Left renal cortex interstitium (tissue), 4 donors: Measurements from ENCODE around the gene MPHOSPH8. TPM values are rescaled to one million over a fixed set of nuclear protein-coding genes. Genes with fewer than 3 reads are reported as not detected.
A peak's percentile ranks its signal among the peaks of the same experiment; 100 is the strongest.

Experiments used
- DNase-seq, 4 donors: peaks; one replicate each; pipeline ENCODE4 v3.0.0-alpha.2; 2013; ENCODE audit warnings: low read depth in 4 of 4, low spot score in 2 of 4, missing footprints in 1 of 4
- polyA plus RNA-seq, 4 donors: library from polyadenylated mRNA; unstranded; fragments of 120-200 nt; gene quantifications; one replicate each; pipeline ENCODE4 v1.2.1, GENCODE V29; 2013; ENCODE audit not compliant: insufficient read length in 4 of 4

MPHOSPH8 gene, protein sequence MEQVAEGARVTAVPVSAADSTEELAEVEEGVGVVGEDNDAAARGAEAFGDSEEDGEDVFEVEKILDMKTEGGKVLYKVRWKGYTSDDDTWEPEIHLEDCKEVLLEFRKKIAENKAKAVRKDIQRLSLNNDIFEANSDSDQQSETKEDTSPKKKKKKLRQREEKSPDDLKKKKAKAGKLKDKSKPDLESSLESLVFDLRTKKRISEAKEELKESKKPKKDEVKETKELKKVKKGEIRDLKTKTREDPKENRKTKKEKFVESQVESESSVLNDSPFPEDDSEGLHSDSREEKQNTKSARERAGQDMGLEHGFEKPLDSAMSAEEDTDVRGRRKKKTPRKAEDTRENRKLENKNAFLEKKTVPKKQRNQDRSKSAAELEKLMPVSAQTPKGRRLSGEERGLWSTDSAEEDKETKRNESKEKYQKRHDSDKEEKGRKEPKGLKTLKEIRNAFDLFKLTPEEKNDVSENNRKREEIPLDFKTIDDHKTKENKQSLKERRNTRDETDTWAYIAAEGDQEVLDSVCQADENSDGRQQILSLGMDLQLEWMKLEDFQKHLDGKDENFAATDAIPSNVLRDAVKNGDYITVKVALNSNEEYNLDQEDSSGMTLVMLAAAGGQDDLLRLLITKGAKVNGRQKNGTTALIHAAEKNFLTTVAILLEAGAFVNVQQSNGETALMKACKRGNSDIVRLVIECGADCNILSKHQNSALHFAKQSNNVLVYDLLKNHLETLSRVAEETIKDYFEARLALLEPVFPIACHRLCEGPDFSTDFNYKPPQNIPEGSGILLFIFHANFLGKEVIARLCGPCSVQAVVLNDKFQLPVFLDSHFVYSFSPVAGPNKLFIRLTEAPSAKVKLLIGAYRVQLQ
- polyA plus RNA-seq = 10 to 100 TPM; 50.4 to 89.3 (median 70.7) TPM

DNA sequence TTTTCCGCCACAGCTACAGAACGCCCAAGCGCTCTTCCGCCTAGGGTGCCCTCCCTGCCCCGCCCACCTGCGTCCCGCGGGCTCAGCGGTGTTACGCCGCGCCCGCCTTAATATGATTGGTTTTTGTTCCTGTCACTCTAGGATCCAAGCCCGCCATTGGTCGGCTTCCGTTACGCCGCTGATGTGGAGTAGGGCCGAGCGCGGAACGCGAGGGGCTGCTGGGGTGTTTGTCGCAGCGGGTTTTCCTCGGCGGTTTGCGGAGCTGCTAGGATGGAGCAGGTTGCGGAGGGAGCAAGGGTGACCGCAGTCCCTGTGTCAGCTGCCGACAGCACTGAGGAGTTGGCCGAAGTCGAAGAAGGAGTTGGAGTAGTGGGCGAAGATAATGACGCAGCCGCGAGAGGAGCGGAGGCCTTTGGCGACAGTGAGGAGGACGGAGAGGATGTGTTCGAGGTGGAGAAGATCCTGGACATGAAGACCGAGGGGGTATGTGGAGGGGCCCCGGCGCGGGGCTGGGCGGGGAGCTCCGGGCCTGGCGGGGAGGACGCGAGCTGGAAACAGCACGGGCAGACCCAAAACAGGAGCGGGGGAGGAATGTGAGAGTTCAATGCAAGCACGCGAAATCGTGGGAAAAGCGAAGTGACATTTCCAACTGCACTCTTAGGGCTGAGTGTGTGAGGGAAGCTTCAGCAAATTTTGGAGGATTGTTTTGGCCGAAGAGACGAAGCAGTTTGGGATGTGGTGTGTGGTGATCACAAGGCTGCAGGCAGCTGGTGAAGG is at the start of gene MPHOSPH8:
MPHOSPH8 (plus strand) TSS at position 181 of the 777 bp plus-strand sequence; CDS start at position 271, 90 bp downstream.
- DNase-seq = peak; percentile 85 to 97 (median 92)

DNA sequence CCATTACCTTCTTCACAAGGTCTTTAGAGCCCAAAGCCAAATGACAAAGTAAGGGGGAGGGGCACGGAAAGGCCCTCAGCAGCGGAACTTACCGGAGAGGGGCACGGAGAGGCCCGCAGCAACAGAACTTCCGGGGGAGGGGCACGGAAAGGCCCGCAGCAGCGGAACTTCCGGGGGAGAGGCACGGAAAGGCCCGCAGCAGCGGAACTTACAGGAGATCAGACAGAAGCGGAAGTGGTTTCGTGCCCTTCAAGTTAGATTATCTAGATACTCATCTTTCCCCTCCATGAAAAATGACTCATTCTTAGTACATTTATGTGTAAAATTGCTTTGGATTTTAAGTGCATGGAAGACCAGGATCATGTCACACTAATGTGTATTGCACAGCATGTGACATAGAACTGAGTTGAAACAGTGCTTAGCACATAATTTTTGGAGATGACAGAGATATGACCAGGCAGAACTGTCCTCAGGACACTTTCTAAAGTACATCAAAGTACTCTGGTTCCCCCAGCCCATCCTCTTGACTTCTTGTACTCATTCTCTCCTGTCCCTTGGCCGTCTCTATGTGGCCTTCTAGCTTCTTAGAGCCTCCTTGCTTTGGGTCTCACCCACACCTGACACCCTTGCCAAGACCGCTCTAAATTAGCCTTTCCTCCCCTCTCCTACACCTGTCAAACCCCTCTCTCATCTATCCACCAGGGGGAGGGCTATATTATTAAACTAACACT is 46.4 kb upstream of the MPHOSPH8 start:
- no peak for DNase-seq

DNA sequence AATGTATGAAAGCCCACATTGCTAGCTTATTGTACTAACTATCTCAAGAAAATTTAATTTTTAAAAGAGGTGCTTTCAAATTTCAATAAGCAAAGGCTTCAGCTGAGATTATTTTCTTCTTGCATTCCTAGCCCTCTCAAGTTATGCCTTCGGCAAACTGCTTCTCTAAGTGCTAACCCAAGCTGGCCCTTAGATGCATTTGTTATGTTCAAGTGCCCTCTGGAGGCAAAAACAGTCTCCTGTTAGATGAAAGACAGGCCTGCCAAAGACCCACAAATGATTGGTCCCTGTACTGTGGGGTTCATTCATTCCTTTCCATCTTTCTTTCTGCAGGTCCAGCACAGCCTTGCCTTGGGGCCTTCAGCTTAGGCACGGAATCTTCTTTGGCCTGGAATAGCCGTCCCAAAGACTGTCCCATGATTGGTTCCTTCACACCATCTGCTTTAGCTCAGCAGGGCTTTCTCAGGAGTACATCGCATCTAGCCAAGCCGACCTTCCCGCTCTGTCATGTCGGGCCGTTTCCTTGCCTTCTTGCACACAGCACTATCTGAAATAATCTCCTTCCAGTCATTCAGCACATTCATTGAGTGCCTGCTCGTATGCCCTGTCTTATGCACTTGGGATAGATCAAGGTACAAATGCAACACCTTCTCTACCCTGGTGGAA is 45.7 kb upstream of the MPHOSPH8 start:
- no peak for DNase-seq

DNA sequence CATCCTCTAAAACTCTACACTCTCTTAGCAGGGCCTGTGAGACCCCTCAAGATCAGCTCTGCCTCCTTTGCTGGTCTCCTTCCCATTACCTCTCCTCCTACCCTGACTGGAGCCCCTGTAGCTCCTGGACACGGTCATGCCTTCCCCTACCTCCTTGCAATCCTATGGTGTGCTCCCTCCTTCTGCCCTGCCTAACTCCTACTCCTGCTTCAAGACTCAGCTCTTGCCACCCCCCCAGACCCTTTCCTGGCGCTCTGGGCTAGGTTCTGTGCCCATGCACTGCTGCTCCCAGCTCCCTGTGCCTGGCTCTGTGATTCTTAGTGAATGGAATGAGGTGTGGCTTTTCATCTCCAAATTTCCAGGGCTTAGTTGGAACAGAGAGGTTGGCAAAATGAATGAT is 44.1 kb upstream of the MPHOSPH8 start:
- no peak for DNase-seq

DNA sequence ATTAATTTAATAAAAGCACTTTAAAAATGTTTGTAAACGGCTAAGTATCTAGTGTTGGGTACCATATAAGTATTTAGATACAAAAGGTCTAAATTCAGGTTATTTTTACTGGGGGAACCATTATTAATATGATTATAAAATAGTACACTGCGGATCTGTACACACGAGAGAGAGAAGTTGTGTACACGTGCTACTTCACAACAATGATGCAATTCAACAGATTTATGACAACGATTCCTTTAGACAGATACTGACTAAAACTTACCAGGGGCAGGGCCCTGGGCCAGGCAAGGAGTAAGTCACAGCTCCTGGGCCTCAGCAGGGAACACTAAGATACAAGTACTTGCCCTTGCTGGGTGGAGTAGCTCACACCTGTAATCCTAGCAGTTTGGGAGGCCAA is 43.0 kb upstream of the MPHOSPH8 start:
- DNase-seq = no peak

DNA sequence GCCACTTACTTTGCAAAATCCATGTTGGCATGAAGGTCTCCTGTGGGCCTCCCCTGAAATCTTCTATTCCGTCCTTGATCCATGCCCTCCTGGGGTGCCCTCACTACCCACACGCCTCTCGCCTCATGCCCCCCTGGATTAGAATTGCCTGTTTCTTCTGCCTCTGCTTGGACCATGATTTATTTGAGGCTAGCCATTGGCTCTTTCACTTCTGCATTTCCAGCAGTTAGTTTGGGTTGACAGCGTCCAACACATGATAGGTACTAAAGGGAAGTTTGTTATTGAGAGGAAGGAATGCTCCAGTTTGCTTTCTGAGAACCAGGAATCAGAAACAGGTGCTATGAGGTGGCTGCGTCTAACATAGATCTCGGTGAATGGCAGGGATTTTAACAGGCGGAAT is 41.6 kb upstream of the MPHOSPH8 start:
- no peak for DNase-seq

DNA sequence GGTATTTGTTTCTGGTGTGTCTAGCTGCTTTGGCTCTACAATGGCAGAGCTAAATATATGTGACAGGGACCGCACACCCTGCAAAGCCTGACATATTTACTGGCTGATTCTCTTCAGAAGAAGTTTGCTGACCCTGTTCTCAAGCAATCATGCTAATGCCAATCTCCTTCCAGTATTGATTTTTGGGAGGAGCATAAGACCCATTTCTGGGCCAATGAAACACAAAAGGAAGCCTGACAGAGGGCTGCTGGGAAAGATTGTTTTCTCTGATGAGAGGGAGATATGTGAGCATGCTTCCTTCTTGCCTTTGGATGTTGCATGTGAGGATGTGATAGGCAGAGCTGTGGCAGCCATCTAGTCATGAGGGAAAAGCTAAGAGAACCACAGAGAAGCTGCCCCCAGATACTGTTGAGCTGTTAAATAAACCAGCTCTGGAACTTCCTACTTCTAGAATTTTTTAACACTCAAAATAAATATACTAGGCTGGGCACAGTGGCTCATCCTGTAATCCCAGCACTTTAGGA is 40.7 kb upstream of the MPHOSPH8 start:
- no peak for DNase-seq

DNA sequence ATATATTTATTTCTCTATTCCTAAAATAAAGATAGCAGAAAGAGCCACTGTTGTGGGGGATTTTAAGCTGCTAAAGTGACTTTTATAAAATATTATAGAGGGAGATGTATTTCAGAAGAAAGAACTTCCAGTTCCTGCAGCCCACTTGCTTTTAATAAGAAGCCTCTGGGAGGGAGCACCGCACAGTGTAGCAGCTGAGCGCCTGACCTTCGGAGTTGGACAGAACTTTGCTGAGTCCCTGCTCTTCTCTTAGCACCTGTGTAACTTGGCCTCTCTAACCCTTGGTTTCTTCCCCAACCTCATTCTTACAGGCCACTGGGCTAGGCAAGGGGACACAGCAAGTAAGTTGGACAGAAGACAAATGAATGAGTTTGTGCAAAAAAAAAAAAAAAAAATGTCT is 37.4 kb upstream of the MPHOSPH8 start:
- DNase-seq = no peak

DNA sequence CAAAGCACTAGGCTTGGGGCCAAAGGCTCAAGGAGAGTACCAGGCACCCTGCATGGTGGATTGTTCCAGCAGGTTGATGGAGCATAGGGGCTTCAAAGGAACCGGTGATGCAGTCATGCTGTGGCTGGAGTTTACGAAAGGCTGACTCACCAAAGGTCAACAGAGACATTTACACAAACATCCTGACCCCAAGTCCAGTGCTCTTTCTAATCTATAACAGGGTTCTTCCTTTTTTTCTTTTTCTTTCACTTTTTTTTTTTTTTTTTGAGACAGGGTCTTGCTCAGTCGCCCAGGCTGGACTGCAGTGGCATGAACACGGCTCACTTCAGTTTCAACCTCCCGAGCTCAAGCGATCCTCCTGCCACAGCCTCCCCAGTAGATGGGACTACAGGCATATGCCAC is 36.5 kb upstream of the MPHOSPH8 start:
- DNase-seq = no peak

DNA sequence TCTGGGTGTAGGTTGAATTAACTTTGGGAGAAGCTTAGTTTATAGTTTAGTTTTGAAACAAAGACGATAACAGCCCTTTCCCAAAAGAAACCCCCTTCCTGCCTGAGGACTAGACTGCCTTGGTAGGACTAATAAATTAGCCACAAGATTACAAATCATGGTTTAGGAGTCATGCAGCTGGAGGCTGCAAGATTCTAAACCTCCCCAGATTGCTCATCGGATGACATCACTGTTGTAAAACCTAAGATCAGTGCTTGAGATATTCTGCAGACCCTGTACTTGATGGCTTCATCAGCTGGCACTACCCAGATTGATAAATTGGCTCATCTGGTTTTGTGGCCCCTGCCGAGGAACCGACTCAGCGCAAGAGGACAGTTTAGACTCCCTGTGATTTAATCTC is 35.9 kb upstream of the MPHOSPH8 start:
- no peak for DNase-seq

DNA sequence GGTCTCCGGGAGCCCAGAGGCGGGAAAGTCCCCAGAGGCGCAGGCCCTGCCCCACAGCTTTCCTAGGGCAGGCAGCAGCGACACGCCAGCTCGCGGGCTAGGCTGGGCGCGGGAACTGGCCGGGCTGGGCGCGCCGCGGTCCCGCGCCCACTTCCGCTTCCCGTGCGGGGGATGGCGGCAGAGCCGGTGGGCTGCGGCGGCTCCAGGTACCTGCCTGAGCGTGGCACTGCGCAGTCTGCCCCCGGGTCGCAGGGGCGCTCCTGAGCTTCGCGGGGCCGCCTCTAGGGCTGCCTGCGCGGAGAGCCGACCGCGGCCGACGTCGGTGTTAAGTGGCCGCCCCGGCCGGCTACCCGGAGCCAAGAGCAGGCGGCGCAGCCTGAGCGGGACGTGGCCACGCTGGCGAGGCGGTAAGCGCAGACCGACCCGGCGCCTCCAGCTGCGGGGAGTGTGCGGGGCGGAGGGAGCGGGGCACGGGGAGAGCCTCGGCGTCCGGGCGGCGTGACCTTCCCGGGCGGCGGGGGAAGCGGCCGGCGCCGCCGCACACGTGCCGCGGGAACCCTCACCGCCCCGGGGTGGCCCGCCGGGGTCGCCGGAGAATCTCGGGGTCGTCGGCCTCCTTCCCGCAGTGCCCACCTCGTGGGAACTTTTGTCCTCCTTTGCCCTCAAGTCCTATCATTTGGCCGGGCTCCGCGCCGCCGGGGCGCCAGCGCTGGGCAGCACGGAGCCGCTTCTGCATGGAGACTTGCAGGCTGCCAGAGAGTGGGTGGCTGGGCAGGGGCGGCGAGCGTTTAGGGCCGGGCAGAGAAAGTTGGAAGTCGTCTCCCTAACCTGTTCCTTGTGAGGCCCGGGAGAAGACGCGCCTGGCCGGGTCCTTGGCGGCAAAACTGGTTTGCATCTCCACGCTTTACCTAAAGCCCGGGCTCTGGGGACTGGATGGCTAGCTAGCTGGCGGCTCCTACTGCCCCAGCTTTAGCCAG is 31.4 kb upstream of the MPHOSPH8 start:
- DNase-seq = peak in 1 of 4 donors; percentile 32

DNA sequence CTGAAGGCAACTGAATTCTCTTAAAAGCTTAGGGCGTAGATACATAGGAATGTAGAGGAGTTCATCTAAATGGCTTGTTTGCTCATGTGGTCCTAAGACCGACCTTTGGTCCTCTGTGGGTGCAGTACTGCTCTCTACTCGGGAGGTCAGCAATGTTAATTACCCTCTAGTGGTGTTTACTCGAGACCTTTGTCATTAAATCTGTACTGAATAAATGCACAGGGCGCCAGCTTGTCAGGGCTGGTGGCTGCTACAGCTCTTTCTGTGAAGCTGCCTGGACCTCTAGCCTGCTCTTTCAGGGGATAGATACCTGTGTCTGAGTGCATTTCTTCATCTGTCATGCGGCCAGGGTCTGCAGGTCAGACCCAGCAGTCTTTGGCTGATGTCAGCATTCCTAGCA is 29.2 kb upstream of the MPHOSPH8 start:
- DNase-seq = no peak

DNA sequence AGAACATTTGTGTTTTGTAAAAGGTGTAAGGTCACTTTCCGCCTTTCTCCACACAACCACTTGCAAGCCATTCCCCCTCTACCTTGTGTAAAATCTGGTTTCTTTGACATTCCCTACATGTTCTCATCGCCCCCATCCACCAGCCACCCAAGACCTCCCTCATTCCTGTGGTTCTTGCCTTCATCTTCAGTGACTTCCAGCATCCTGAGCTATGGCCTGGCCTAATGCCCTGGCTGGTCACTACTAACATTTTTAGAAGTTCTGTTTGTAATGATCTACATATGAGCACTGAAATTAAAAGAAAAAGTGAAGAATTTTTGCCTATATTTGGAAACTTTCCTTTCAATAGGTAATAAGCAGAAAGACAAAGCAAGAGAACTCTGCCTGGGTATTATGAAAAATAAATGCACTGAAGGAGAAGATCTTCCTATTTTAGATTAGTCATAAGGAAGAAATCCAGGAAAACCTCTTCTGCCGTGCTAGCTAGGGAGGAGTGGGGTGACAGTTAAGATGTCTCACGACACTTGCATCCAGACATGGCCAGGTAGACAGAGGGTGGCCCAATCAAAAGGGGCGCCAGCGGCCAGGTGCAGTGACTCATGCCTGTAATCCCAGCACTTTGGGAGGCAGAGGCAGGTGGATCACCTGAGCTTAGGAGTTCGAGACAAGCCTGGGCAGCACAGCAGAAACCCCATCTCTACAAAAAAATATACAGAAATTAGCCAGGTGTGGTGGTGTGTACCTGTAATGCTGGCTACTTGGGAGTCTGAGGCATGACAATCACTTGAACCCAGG is 28.1 kb upstream of the MPHOSPH8 start:
- DNase-seq = no peak

DNA sequence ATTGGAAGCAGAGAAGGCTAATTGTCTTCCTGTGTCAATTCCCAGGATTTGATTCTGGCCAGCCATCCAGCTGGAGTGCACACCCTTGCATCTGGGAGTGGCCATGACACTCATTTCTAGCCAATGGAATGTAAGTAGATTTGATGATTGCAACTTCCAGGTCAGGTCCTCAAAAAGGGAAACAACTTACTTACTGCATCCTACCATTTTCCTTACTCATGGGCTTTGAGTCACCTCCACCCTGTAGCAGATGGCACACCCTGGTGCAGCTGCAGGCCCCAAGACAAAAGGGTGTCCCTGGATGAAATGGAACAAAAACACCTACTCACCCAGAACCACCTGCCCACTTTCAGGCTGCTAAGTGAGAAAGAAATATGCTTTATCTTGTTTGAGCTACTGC is 27.3 kb upstream of the MPHOSPH8 start:
- no peak for DNase-seq

DNA sequence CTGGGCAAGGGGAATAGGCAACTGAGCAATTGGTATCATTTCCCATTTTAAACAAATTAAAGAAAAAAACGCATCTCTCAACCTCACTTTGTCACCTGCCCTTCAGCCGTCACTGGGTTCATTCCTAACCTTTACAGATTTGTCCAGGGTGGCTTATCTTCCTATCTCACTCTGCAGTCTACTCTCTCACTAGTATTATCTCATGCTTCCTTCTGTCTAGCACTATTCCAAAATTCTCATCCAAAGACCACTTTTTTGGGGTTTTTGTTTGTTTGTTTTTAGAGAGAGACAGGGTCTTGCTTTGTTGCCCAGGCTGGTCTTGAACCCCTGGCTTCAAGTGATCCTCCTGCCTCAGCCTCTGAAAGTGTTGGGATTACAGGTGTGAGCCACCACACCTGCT is 26.7 kb upstream of the MPHOSPH8 start:
- DNase-seq = no peak

DNA sequence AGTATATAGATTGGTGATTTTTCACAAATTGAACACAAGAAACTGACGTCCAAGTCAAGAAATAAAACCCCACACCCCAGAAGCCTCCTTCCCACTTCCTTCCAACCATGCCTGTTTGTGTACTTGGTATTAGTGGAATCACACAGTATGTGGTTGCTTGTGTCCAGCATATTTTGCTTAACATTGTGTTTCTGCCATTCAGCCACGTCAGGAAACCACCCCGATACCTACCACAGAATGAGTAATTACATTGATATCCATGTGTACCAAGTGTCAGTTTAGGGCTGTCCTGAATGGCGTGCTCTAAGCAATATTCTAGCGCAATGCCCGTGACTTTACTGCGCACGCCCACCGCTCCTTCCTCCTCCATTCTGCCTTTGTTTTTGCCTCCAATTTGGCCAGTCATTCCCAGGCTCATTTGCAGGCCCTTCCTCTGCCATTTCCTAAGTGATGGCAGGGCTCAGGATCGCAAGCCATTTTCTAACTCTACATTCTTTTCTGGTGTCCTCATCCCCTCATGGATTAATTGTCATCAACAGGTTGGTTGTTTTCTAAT is 25.9 kb upstream of the MPHOSPH8 start:
- no peak for DNase-seq

DNA sequence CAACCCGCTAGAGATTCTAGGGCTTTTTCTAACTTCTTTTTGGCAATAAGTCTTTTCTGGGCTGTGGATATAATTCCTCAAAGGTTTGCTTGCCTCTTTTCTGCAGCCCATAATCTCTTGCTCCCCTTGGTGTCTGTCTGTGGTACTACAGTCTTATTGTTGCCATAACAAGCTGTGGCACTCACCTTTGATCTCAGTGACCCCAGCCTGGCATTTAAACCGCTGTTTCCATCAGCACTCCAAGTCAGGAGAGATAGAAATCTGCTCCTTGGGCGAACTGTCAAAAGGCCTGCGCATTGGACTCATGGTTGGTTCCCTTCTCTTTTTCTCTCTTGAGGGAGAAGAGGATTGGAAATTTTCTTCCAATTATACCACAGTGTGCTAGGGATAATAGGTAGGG is 14.5 kb upstream of the MPHOSPH8 start:
- DNase-seq = no peak
